Panc1 (cell line): ENCODE measurements around the gene DFFB. TPM values are rescaled to one million over a fixed set of nuclear protein-coding genes. Genes with fewer than 3 reads are reported as not detected.

ENCODE experiments used
- ATAC-seq: fragments of 200-7000 bp; cut with Tn5 transposase; 2 replicates; pipeline ENCODE4 v1.9.1; 2020; ENCODE audit warnings: mild to moderate bottlenecking, moderate library complexity
- BruUV-seq: library from RNA; stranded (reverse); fragments of 400-500 nt; replicated peaks from 2 replicates; lab custom pipeline; 2021; lab: Mats Ljungman, UMichigan
- CTCF ChIA-PET: fragments of 300-600 bp; sonication (Branson Sonifier 250); formaldehyde crosslinking; loops from one replicate; lab custom pipeline; 2022; ENCODE audit warnings: antibody characterized with exemption; lab: Charles Lee
- POLR2A ChIA-PET: fragments of 300-600 bp; sonication (Branson Sonifier 250); formaldehyde crosslinking; loops from one replicate; lab custom pipeline; 2022; ENCODE audit warnings: antibody characterized with exemption; lab: Charles Lee
- DNase-seq: peaks from one replicate; pipeline ENCODE4 v3.0.0-alpha.2; 2010; ENCODE audit warnings: low read depth, low spot score
- H3K27ac ChIP-seq: 2 replicates; pipeline ENCODE4 v1.5.1; 2011; ENCODE audit warnings: mild to moderate bottlenecking, low read length, inconsistent platforms
- H3K27me3 ChIP-seq: fragments of 200-500 bp; sonication (Bioruptor generic); 2 replicates; pipeline ENCODE4 v1.6.0; 2014; ENCODE audit warnings: low read length, inconsistent platforms; ENCODE audit not compliant: control insufficient read depth, insufficient read depth
- H3K36me3 ChIP-seq: fragments of 200-500 bp; sonication (Bioruptor generic); 2 replicates; pipeline ENCODE4 v1.5.1; 2014; ENCODE audit warnings: inconsistent platforms, mild to moderate bottlenecking, low read length, moderate library complexity; ENCODE audit not compliant: control insufficient read depth, insufficient read depth
- H3K4me1 ChIP-seq: 2 replicates; pipeline ENCODE4 v1.5.1; 2011; ENCODE audit warnings: inconsistent platforms, mild to moderate bottlenecking, low read length, moderate library complexity; ENCODE audit not compliant: control insufficient read depth, insufficient read depth
- H3K4me3 ChIP-seq, 2 experiments: 2 replicates each; pipeline ENCODE4 v1.5.1; 2011 to 2012; ENCODE audit warnings: low read depth in 2 of 2, low read length in 2 of 2, mild to moderate bottlenecking in 2 of 2, inconsistent platforms in 1 of 2, moderate library complexity in 1 of 2
- H3K9me3 ChIP-seq: fragments of 200-500 bp; sonication (Bioruptor generic); 2 replicates; pipeline ENCODE4 v1.5.1; 2014; ENCODE audit warnings: low read depth, mild to moderate bottlenecking, inconsistent platforms, low read length, moderate library complexity; ENCODE audit not compliant: control insufficient read depth, insufficient read depth
- POLR2AphosphoS5 ChIP-seq: IDR thresholded peaks from 2 replicates; pipeline ENCODE4 v1.6.1; 2012; ENCODE audit warnings: mild to moderate bottlenecking, low read depth, low read length, moderate library complexity
- SIN3A ChIP-seq: IDR thresholded peaks from 2 replicates; pipeline ENCODE4 v1.6.1; 2012; ENCODE audit warnings: low read depth, mild to moderate bottlenecking, low read length, moderate library complexity, borderline replicate concordance; ENCODE audit not compliant: insufficient read depth
- TCF7L2 ChIP-seq: IDR thresholded peaks from 2 replicates; pipeline ENCODE4 v1.6.1; 2011; ENCODE audit warnings: mild to moderate bottlenecking, low read depth, low read length, inconsistent platforms
- in situ Hi-C: cut with HindIII; loops from 2 replicates; pipeline ENCODE4 v1.10.0; 2016; ENCODE audit warnings: low sequenced_read_pairs, low pct_unique_long_range_greater_than_20kb
- intact Hi-C: fragments of 100-400 bp; cut with micrococcal nuclease; formaldehyde crosslinking; loops from one replicate; pipeline ENCODE4 v1.10.0; 2022; ENCODE audit not compliant: unreplicated experiment
- total RNA-seq: library from RNA; stranded (reverse); gene quantifications from one replicate; pipeline ENCODE4 v1.2.1, GENCODE V29; 2021; ENCODE audit not compliant: unreplicated experiment
- TF ChIP-seq, protein P1 (sequence below): fragments of 450-650 bp; IDR thresholded peaks from 2 replicates; pipeline ENCODE4 v1.5.1; 2017; ENCODE audit warnings: mild to moderate bottlenecking
- TF ChIP-seq, protein P2 (sequence below), 2 experiments: IDR thresholded peaks; 2 replicates each; pipeline ENCODE4 v1.6.1; 2011 to 2012; ENCODE audit warnings: low read depth in 2 of 2, control low read depth in 1 of 2, low read length in 1 of 2, mild to moderate bottlenecking in 1 of 2, moderate library complexity in 1 of 2; ENCODE audit not compliant: insufficient read depth in 1 of 2

The DFFB gene
- total RNA-seq, 1 experiment from 2014 or later: 3.0 TPM

DNA sequence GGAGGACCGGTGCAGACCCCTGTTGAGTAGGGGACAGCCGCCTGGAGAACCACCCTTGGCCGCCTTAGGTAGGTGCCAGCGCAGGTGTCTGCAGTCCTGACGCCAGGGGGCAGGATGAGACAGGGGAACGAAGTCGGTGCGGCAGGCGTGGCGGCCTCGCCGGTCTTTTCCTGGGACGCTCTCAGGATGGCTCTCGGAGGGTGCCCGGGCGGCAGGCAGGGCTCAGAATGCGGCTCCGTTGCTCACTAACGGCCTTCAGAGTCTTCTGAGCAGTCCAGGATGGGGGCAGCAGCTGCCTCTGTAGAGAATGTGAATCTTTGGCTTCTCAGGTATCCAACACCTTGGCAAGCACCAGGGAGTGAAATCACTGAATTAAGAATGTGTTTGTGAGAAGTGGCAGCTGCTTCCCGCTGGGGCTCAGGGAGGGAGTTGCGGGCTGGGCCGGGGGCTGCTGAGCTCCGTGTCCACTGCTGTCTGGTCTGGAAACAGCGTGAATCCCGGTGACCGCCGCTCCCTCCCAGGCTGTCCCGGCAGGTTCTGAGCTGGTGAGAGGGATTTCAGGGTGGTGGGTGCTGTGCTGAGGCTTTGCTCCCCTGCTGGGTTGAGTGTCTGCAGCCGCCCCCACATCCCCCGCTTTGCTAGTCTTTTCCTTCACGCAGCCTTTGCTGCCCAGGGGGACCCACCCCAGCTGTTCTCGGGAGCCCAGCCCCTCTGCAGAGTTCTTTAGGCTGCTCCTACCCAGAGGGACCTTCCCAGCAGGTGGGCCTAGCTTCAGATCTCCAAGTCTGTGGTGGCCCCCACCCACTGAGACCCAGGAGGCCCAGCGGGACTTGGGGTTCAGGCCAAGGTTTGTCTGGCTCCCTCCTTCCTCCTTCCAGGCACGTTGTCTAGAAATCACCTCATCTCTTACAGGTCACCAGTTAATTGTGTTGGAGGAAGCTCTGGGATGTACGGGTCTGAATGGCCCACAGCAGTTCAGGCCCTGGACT lies 53.9 kb downstream of the DFFB start:
- DNase-seq (no peak), ATAC-seq (peak; percentile 91)
- Histone ChIP-seq H3K4me1 (peaks cover 6% of the 10 kb centered on the region; the same call in 1 of the 2 replicates), H3K9me3 (no peaks in the 10 kb centered on the region), H3K36me3 (no peaks in the 10 kb centered on the region), H3K27me3 (no peaks in the 10 kb centered on the region), H3K4me3 (peak overlapping the region in 1 of 2 experiments; percentile 16; a peak in 1 of 4 replicates), H3K27ac (no peak overlapping the region)
- intact Hi-C loops: loop anchor here (10.0 kb wide), 1 partner anchor 144 kb away; no protein-coding TSS in a partner anchor
- POLR2A ChIA-PET: no interaction called here
- in situ Hi-C loops: no loop called here
- no TSS peak for BruUV-seq
- CTCF ChIA-PET: interaction anchor here (0.7 kb wide), 1 partner anchor 26 kb away, joined by 3 read pairs; no protein-coding TSS in a partner anchor
- TF ChIP-seq TCF7L2: no peak
- TF ChIP-seq, protein P1, sequence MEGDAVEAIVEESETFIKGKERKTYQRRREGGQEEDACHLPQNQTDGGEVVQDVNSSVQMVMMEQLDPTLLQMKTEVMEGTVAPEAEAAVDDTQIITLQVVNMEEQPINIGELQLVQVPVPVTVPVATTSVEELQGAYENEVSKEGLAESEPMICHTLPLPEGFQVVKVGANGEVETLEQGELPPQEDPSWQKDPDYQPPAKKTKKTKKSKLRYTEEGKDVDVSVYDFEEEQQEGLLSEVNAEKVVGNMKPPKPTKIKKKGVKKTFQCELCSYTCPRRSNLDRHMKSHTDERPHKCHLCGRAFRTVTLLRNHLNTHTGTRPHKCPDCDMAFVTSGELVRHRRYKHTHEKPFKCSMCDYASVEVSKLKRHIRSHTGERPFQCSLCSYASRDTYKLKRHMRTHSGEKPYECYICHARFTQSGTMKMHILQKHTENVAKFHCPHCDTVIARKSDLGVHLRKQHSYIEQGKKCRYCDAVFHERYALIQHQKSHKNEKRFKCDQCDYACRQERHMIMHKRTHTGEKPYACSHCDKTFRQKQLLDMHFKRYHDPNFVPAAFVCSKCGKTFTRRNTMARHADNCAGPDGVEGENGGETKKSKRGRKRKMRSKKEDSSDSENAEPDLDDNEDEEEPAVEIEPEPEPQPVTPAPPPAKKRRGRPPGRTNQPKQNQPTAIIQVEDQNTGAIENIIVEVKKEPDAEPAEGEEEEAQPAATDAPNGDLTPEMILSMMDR: peak; percentile 91

DNA sequence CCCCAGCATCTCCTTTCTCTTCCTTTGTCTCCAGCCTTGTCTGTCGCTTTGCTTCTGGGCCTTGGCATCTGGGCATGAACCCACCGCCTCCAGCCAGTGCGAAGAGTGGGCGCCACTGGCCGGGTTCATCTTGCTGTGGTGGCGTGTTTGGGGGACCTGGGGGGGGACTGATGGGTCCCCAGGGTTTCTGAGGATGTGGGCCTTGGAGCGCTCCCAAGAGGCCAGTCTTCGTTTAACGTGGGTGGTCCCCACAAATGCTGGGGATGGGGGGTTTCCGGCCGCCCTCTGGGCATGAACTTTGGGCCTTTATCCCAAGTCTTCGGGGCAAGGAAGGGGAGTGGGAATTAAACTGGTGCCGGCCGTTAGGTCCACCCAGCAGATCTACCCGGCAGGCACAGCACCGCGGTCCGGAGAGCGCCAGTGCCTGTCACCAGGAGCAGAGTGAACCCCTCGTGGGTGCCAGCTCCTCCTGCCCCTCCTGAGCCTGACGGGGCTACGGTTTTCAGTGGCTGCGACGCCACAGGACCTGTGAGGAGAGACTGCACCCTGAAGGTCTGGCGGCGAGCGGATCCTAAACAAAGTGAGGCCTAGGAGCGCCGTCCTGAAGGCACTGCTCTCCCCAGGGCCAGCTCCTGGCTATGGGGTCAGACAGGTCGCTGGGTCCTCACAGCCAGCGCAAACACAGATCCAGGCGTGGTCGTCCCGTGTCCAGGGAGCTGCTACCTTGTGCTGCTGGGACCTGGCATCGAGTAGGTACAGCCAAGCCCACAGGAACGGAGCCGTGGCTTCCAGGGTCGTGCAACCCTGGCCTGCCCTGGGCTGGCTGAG lies 54.9 kb downstream of the DFFB start:
- in situ Hi-C loops: no loop called here
- CTCF ChIA-PET: no interaction called here

More for the DNA sequence above, 54.9 kb downstream of the DFFB start:
- no peak for DNase-seq
- Histone ChIP-seq H3K9me3 (no peaks in the 10 kb centered on the region), H3K27ac (no peak overlapping the region), H3K4me1 (peaks cover 6% of the 10 kb centered on the region; the same call in 1 of the 2 replicates), H3K27me3 (no peaks in the 10 kb centered on the region), H3K36me3 (no peaks in the 10 kb centered on the region), H3K4me3 (no peak overlapping the region)
- no TSS peak for BruUV-seq
- TF ChIP-seq POLR2AphosphoS5: no peak
- TF ChIP-seq SIN3A: no peak
- TF ChIP-seq, protein P2, sequence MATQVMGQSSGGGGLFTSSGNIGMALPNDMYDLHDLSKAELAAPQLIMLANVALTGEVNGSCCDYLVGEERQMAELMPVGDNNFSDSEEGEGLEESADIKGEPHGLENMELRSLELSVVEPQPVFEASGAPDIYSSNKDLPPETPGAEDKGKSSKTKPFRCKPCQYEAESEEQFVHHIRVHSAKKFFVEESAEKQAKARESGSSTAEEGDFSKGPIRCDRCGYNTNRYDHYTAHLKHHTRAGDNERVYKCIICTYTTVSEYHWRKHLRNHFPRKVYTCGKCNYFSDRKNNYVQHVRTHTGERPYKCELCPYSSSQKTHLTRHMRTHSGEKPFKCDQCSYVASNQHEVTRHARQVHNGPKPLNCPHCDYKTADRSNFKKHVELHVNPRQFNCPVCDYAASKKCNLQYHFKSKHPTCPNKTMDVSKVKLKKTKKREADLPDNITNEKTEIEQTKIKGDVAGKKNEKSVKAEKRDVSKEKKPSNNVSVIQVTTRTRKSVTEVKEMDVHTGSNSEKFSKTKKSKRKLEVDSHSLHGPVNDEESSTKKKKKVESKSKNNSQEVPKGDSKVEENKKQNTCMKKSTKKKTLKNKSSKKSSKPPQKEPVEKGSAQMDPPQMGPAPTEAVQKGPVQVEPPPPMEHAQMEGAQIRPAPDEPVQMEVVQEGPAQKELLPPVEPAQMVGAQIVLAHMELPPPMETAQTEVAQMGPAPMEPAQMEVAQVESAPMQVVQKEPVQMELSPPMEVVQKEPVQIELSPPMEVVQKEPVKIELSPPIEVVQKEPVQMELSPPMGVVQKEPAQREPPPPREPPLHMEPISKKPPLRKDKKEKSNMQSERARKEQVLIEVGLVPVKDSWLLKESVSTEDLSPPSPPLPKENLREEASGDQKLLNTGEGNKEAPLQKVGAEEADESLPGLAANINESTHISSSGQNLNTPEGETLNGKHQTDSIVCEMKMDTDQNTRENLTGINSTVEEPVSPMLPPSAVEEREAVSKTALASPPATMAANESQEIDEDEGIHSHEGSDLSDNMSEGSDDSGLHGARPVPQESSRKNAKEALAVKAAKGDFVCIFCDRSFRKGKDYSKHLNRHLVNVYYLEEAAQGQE (IDR thresholded peaks at IDR 0.05; ENCODE audit: insufficient read depth in 1 of 2, low read depth in 2 of 2, low read length in 1 of 2): no peak
- TF ChIP-seq, protein P1: no peak
- no peak for TF ChIP-seq TCF7L2
- POLR2A ChIA-PET: no interaction called here
- no peak for ATAC-seq
- intact Hi-C loops: loop anchor here (10.0 kb wide), 1 partner anchor 143 kb away; no protein-coding TSS in a partner anchor
